HG03060 (cell line): ENCODE measurements around the gene WBP1.
A peak's percentile ranks its signal among the peaks of the same experiment; 100 is the strongest.

Experiments used
- ATAC-seq: cut with Tn5 transposase; IDR thresholded peaks from one replicate; pipeline ENCODE4 v1.9.1; 2021; ENCODE audit warnings: low read depth, moderate number of reproducible peaks; ENCODE audit not compliant: unreplicated experiment

The WBP1 gene

DNA sequence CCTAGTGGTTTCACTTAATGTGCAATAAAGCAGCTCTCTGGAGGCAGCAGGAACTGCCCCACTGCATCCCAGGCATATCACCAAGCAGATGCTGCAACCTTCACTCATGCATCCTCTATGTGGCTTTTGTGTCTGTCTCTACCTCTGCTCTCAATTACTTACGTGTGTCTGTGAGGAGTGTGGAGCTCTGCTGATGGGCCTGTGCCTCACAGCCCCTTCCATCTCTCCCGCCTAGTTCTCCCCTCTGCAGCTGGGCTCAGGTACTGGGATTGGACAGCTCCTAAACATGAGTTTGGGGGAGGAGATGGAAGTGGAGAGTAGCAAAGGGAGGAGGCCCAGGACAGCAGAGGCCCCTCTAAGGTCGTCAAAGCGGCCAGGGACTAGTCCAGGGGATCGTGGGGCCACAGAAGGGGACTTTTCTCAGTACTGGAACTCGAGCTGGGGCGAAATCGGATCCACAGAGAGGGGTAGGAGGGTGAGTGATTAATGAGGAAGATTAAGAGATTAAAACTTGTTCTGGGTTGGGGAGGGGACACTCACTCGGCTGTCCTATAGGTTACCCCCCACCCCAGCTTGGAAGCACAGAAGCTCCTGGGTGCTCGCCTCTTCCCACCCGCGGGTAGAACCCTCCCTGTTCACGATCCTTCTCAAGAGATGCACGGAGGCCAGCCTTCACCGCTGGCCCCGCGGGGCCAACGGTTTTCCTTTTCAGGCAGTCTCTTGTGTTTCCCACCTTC is 43.3 kb downstream of the WBP1 start:
- no peak for ATAC-seq

GRCh38 chr2:74502147-74502719 is 44.0 kb downstream of the WBP1 start:
- ATAC-seq = no peak

DNA sequence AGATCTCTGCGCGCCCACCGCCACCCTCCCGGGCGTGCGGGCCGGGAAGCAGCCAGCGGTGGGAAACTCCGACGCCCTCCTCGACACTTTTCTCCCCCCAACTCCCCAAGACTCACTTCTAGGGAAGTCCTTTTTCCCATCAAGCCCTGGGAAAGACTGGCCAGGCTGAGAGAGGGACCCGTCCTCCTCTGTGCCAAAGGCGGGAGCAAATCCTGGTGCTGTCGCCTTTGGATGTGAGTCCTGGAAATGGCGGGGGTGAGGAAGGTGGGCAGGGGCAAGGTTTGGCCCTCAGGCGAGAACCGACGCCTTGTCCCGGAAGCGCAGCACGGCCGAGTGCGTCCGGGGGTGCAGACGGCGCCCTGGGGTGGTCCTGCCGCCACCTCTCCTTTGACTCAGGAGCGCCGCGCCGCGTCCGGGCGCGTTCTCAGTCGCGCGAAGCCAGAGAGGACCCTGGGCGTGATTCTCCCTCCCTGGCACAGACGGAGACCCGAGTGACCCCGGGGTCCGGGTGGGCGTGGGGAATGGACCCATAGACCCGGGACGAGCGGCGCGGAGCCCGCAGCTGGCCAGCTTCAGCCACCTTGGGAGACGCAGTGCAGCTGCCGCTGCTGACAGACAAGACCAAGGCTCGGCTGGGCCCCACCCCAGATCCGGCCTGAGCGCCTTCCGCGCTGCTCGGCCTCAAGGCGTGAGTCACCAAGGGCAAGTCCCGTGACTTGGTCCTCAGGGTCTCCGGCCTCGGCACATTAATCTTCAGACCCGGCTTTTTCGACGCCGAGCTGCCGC is 44.7 kb downstream of the WBP1 start:
- ATAC-seq = no peak

DNA sequence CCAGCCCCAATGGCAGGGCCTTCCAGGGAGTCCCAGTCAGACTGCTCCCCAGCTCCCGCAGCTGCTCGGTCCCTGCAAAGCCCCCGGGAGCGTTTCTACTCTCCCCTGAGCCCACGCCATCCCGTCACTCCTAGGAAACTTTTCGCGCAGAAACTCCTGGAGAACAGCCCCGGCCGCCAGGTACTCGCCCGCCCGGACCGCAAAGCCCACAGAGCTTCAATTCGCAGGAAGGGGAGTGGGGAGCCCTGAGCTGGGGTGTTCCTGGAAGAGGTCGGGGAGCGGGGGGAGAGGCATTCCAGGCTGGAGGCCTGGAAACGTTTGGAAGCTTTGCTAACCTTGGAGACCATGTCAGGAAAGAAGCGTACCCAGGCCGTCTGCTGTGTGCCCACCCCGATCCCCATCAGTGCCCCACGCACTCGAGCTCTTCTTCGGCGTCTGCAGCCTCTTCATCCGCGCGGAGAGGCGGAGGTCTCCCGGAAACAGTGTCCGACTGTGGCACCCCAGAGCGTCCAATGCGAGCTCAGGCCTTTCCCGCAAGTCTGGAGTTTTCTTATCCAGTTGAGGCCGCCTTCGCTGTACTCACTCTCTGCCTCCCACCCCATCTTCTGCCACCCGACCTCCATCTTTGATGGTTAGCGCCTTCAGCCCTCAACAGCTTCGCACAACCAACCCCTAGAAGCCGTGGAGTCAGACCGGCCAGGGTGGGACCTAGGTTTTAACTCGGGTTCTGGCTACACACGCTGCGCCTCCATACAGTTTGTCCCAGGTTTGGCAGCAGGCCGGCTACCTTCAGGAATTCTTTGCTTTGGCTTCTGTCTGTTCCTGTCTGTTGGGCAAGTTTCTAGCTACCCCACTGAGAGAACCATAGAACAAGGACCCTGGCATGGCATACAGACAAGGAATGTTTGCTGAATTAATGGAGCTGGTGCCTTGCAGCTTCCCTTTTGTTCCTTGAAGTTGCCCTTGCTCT is 45.6 kb downstream of the WBP1 start:
- ATAC-seq = no peak

DNA sequence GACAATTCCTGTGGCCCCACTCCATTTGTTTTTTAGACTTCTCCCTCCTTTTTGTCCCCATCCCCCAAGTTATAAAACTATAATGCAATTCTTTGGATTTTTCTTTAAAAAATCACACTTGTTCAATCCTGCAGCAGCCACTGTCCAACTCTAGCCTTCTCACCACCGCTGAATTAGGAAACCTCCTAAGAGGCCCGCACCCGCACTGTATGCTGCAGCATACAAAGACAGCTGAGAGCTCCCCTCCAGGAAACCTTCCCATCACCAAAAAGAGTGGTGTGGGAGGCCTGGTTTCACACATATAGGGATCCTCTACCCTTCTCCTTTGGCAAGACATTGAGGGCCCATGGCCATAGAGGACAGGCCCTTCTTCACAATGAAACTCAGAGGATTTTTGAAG is 46.4 kb downstream of the WBP1 start:
- no peak for ATAC-seq

GRCh38 chr2:74505448-74506246 is 47.4 kb downstream of the WBP1 start:
- ATAC-seq = no peak

DNA sequence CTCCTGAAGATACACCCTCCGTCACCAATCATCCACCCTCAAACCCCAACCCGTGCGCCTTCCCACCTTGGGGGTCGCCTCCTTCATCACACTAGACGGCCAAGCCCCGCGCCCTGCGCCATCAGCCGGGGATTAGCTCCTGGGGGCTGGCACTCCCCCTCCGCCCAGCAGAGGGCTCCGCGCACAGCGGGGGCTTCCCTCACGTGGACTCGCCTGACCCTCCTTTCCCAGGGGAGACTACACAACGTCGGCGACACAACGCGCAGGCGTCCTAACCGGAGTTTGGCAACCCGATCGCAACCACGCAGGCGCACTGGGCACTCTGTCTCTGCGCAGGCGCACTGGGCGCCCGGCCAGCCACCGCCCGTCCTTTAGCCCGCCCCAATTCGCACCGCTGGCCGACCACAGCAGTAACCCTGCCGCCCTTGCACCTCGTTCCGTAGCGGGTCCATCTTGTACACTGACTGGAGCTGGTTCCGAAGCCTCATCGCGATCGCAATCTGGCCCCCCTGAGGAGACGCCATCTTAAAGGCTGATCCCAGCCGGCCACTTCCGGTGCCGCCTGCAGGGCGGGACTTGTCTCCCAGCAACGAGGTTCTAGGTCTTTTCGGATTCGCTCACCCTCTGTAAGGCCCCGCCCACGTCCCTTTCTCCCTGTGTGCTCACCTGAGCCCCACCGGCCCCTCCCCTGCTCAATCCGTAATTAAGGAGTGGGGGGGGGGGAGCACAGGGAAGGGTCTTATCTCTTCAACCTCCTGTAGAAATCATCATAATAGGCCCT is 49.1 kb downstream of the WBP1 start, which contains the start of gene PCGF1:
Gene PCGF1, minus strand, starts transcription at position 551 of the 781 bp plus-strand sequence. Its CDS starts 27 bp downstream, at position 524.
- ATAC-seq = peak; percentile 80

- ATAC-seq = no peak
Observed at GRCh38 chr2:74507926-74508520, 49.8 kb downstream of the WBP1 start.

DNA sequence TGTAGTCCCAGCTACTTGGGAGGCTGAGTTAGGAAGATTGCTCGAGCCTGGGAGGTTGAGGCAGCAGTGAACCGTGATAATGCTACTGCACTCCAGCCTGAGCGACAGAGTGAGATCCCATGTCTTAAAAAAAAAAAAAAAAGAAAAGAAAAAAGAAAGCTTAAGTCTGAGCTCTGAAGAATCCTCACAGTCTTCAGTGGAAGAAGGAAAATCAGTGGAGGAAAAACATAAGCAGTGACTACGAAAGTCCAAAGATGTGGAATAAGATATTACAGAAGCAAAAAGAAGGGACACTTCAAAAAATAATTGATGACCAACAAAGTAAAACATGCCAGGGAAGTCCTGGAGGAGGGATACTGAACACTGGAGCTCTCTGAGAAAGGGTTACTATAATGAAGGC is 52.0 kb downstream of the WBP1 start:
- ATAC-seq = no peak
